H1 (cell line): ENCODE data around the gene DPP10. TPM values are rescaled to one million over a fixed set of nuclear protein-coding genes. Genes with fewer than 3 reads are reported as not detected.

ENCODE experiments used
- CTCF ChIA-PET: fragments of 300-600 bp; sonication (Branson Sonifier 250); formaldehyde crosslinking; loops from one replicate; lab custom pipeline; 2021; ENCODE audit not compliant: partially characterized antibody; lab: Charles Lee
- POLR2A ChIA-PET: fragments of 300-600 bp; sonication (Branson Sonifier 250); formaldehyde crosslinking; loops from one replicate; lab custom pipeline; 2021; ENCODE audit warnings: inconsistent platforms; ENCODE audit not compliant: partially characterized antibody; lab: Charles Lee
- DNase-seq, 2 experiments: peaks; one replicate each; pipeline versions ENCODE4 v3.0.0 to v3.0.0-alpha.2; 2010 to 2022; ENCODE audit warnings: low spot score in 2 of 2, low read depth in 1 of 2, mixed read lengths in 1 of 2
- FAIRE-seq: peaks from 2 replicates; lab custom pipeline; 2011; peaks lifted over from hg19 to GRCh38; lab: Jason Lieb, UNC
- H2AFZ ChIP-seq: 2 replicates; pipeline ENCODE4 v1.8.1; 2012; ENCODE audit warnings: low read length, inconsistent platforms
- H2AK5ac ChIP-seq: 2 replicates; pipeline ENCODE4 v1.6.1; 2013; ENCODE audit warnings: low read depth, low read length
- H2BK120ac ChIP-seq: replicated peaks from 2 replicates; pipeline ENCODE3; 2013; ENCODE audit warnings: low read depth, low read length, inconsistent platforms
- H2BK12ac ChIP-seq: 2 replicates; pipeline ENCODE4 v1.6.1; 2013; ENCODE audit warnings: low read depth, low read length
- H2BK15ac ChIP-seq: 2 replicates; pipeline ENCODE4 v1.6.1; 2013; ENCODE audit warnings: low read length
- H2BK20ac ChIP-seq: 2 replicates; pipeline ENCODE4 v1.6.1; 2013; ENCODE audit warnings: low read length
- H2BK5ac ChIP-seq: 2 replicates; pipeline ENCODE4 v1.6.1; 2013; ENCODE audit warnings: low read depth, low read length
- H3K14ac ChIP-seq: 2 replicates; pipeline ENCODE4 v1.6.1; 2013; ENCODE audit warnings: inconsistent platforms; ENCODE audit not compliant: insufficient read length
- H3K18ac ChIP-seq: 2 replicates; pipeline ENCODE4 v1.6.1; 2013; ENCODE audit warnings: low read length; ENCODE audit errors: extremely low read depth
- H3K23ac ChIP-seq: 2 replicates; pipeline ENCODE4 v1.6.1; 2013; ENCODE audit warnings: inconsistent platforms; ENCODE audit not compliant: insufficient read length
- H3K23me2 ChIP-seq: 2 replicates; pipeline ENCODE4 v1.6.1; 2013; ENCODE audit warnings: low read depth, low read length
- H3K27ac ChIP-seq: 2 replicates; pipeline ENCODE4 v1.6.1; 2011; ENCODE audit warnings: low read depth, low read length, inconsistent platforms
- H3K27me3 ChIP-seq, 4 experiments: replicated peaks in 1 of 4; 1 replicate in 1 of 4; 2 replicates in 3 of 4; pipeline versions ENCODE4 v1.6.1 to v1.8.1; 2011 to 2013; ENCODE audit warnings: low read length in 3 of 4, mild to moderate bottlenecking in 3 of 4, inconsistent platforms in 2 of 4, mixed read lengths in 2 of 4, moderate library complexity in 1 of 4; ENCODE audit not compliant: control insufficient read depth in 3 of 4, insufficient read depth in 3 of 4; ENCODE audit errors: extremely low read depth in 1 of 4
- H3K36me3 ChIP-seq, 4 experiments: 2 replicates each; pipeline versions ENCODE4 v1.6.1 to v1.8.1; 2011 to 2013; ENCODE audit warnings: mild to moderate bottlenecking in 4 of 4, low read length in 3 of 4, moderate library complexity in 2 of 4, control low read depth in 1 of 4, inconsistent platforms in 1 of 4; ENCODE audit not compliant: insufficient read depth in 4 of 4, control insufficient read depth in 2 of 4
- H3K4ac ChIP-seq: replicated peaks from 2 replicates; pipeline ENCODE3; 2013; ENCODE audit warnings: low read length, low read depth, mixed read lengths, inconsistent platforms; ENCODE audit not compliant: insufficient read length
- H3K4me1 ChIP-seq, 4 experiments: replicated peaks in 1 of 4; 1 replicate in 1 of 4; 2 replicates in 3 of 4; pipeline versions ENCODE4 v1.6.1 to v1.8.1; 2011 to 2013; ENCODE audit warnings: low read length in 3 of 4, inconsistent platforms in 2 of 4, mixed read lengths in 1 of 4; ENCODE audit not compliant: insufficient read depth in 4 of 4, control insufficient read depth in 3 of 4
- H3K4me2 ChIP-seq, 2 experiments: 2 replicates each; pipeline versions ENCODE4 v1.6.1 to v1.8.1; 2011 to 2013; ENCODE audit warnings: low read depth in 2 of 2, low read length in 2 of 2, control low read depth in 1 of 2, inconsistent platforms in 1 of 2, mild to moderate bottlenecking in 1 of 2; ENCODE audit not compliant: insufficient read depth in 1 of 2
- H3K4me3 ChIP-seq, 4 experiments: fragments of 200-600, 300-600 bp in 1 of 4; sonication (generic), shearing (Covaris generic), sonication (Bioruptor Twin) in 1 of 4; 2 replicates each; pipeline versions ENCODE4 v1.5.1 to v1.8.1; 2011 to 2016; ENCODE audit warnings: low read length in 4 of 4, low read depth in 3 of 4, control low read depth in 2 of 4, inconsistent platforms in 2 of 4, mild to moderate bottlenecking in 2 of 4, mixed read lengths in 1 of 4, moderate library complexity in 1 of 4; ENCODE audit not compliant: insufficient read depth in 2 of 4; ENCODE audit errors: extremely low read depth in 1 of 4
- H3K56ac ChIP-seq: replicated peaks from 2 replicates; pipeline ENCODE3; 2013; ENCODE audit warnings: low read depth, mild to moderate bottlenecking, mixed read lengths, low read length, inconsistent platforms; ENCODE audit not compliant: insufficient read length
- H3K79me1 ChIP-seq: 2 replicates; pipeline ENCODE4 v1.6.1; 2013; ENCODE audit warnings: low read depth, low read length, control low read depth
- H3K79me2 ChIP-seq, 2 experiments: 2 replicates each; pipeline versions ENCODE4 v1.6.1 to v1.8.1; 2012 to 2013; ENCODE audit warnings: low read length in 2 of 2, mild to moderate bottlenecking in 2 of 2, inconsistent platforms in 1 of 2; ENCODE audit not compliant: insufficient read depth in 2 of 2, control insufficient read depth in 1 of 2
- H3K9ac ChIP-seq, 4 experiments: replicated peaks in 1 of 4; 1 replicate in 1 of 4; 2 replicates in 3 of 4; pipeline versions ENCODE4 v1.6.1 to v1.8.1; 2011 to 2013; ENCODE audit warnings: low read depth in 3 of 4, low read length in 3 of 4, control low read depth in 2 of 4, mild to moderate bottlenecking in 2 of 4, moderate library complexity in 2 of 4, inconsistent platforms in 1 of 4; ENCODE audit errors: extremely low read depth in 1 of 4
- H3K9me3 ChIP-seq, 2 experiments: 2 replicates each; pipeline versions ENCODE4 v1.6.1 to v1.8.1; 2012 to 2013; ENCODE audit warnings: mild to moderate bottlenecking in 2 of 2, moderate library complexity in 2 of 2, control low read depth in 1 of 2, inconsistent platforms in 1 of 2, low read depth in 1 of 2, low read length in 1 of 2, mixed read lengths in 1 of 2; ENCODE audit not compliant: insufficient read depth in 2 of 2
- H4K20me1 ChIP-seq, 2 experiments: replicated peaks in 1 of 2; 2 replicates each; pipeline versions ENCODE3 to v1.8.1; 2011 to 2013; ENCODE audit warnings: inconsistent platforms in 2 of 2, low read length in 2 of 2, mild to moderate bottlenecking in 1 of 2; ENCODE audit not compliant: insufficient read depth in 2 of 2, control insufficient read depth in 1 of 2
- H4K5ac ChIP-seq: 2 replicates; pipeline ENCODE4 v1.6.1; 2013; ENCODE audit warnings: low read length, low read depth, mixed read lengths, inconsistent platforms; ENCODE audit not compliant: insufficient read length
- H4K8ac ChIP-seq: 2 replicates; pipeline ENCODE4 v1.8.0; 2013; ENCODE audit warnings: mild to moderate bottlenecking, moderate library complexity, low read length, inconsistent platforms; ENCODE audit not compliant: insufficient read depth; ENCODE audit errors: extremely low read depth
- H4K91ac ChIP-seq: replicated peaks from 2 replicates; pipeline ENCODE3; 2013; ENCODE audit warnings: low read length, mixed read lengths, inconsistent platforms; ENCODE audit not compliant: insufficient read length
- GABPA ChIP-seq: IDR thresholded peaks from 2 replicates; pipeline ENCODE4 v1.6.1; 2011; ENCODE audit warnings: mild to moderate bottlenecking, low read length, moderate library complexity, borderline replicate concordance; ENCODE audit not compliant: insufficient read depth
- NRF1 ChIP-seq: IDR thresholded peaks from 2 replicates; pipeline ENCODE4 v1.6.1; 2011; ENCODE audit warnings: mild to moderate bottlenecking, low read depth, low read length, improper control_type of control experiment
- POLR2AphosphoS5 ChIP-seq: IDR thresholded peaks from 2 replicates; pipeline ENCODE4 v1.6.1; 2011; ENCODE audit warnings: low read depth, low read length
- SIN3A ChIP-seq, 2 experiments: IDR thresholded peaks in 1 of 2; conservative IDR thresholded peaks in 1 of 2; 2 replicates each; pipeline ENCODE4 v1.6.1; 2011 to 2012; ENCODE audit warnings: low read length in 2 of 2, improper control_type of control experiment in 1 of 2, low read depth in 1 of 2, mild to moderate bottlenecking in 1 of 2
- SP2 ChIP-seq: IDR thresholded peaks from 2 replicates; pipeline ENCODE4 v1.6.1; 2012; ENCODE audit warnings: mild to moderate bottlenecking, low read length, inconsistent platforms
- SP4 ChIP-seq: IDR thresholded peaks from 2 replicates; pipeline ENCODE4 v1.6.1; 2012; ENCODE audit warnings: low read length, inconsistent platforms
- WGBS, 2 experiments: shearing (Covaris generic) in 1 of 2; methylation state at CpG; one replicate each; pipeline versions ENCODE4 v1.1.6 to v1.1.7; 2013 to 2015; ENCODE audit warnings: low lambda C conversion rate in 2 of 2, mixed read lengths in 2 of 2, inconsistent platforms in 1 of 2, low coverage in 1 of 2, missing lambda C conversion rate in 1 of 2; ENCODE audit not compliant: insufficient replicate concordance in 2 of 2, insufficient coverage in 1 of 2, insufficient read length in 1 of 2; ENCODE audit errors: extremely low coverage in 1 of 2, missing lambda C conversion rate in 1 of 2; 5-methylcytosine and 5-hydroxymethylcytosine counted together
- polyA plus RNA-seq, 7 experiments: library from polyadenylated mRNA; depleted of rRNA in 3 of 7; stranded (reverse) in 5 of 7; unstranded in 2 of 7; fragments of >200 nt in 5 of 7; fragments of 200-250 nt in 2 of 7; gene quantifications; 1 replicate in 5 of 7; 2 replicates in 1 of 7; 4 replicates in 1 of 7; pipeline versions ENCODE4 v1.2.1 to v1.2.3, GENCODE V29; 2011 to 2013; ENCODE audit warnings: missing spikeins in 2 of 7, mixed read lengths in 2 of 7
- total RNA-seq: library from RNA; stranded (reverse); fragmentation: NEBNext Ultra II Directional; extraction: Animal tissue kit (Norgen Biotek cat#: 25700); gene quantifications from 2 replicates; pipeline ENCODE4 v1.2.1, GENCODE V29; 2021

Gene DPP10
- total and polyA plus RNA-seq, 2 of the 8 experiments (the other 6 are each of a cell fraction or from before 2014, with no cell fraction given), result 3.3 to 7.2 TPM

- no peak overlapping the region for H2BK15ac ChIP-seq
- no peak for DNase-seq
- no peak overlapping the region for H3K14ac ChIP-seq
- POLR2A ChIA-PET, result no interaction called here
- no peaks in the 10 kb centered on the region for H3K79me2 ChIP-seq
- no peak overlapping the region for H2BK120ac ChIP-seq
- no peak overlapping the region for H3K23ac ChIP-seq
- H2BK20ac ChIP-seq, result no peak overlapping the region
- no peaks in the 10 kb centered on the region for H3K23me2 ChIP-seq
- H3K4ac ChIP-seq, result no peak overlapping the region
- H2BK5ac ChIP-seq, result no peak overlapping the region
- H2AFZ ChIP-seq, result no peak overlapping the region
- no peaks in the 10 kb centered on the region for H4K20me1 ChIP-seq
- H3K27me3 ChIP-seq, result no peaks in the 10 kb centered on the region
- no peak for FAIRE-seq
- CTCF ChIA-PET, result no interaction called here
- H4K91ac ChIP-seq, result no peak overlapping the region
- no peaks in the 10 kb centered on the region for H3K4me1 ChIP-seq
- H3K27ac ChIP-seq, result no peak overlapping the region
- no peak overlapping the region for H2BK12ac ChIP-seq
- no peak overlapping the region for H3K4me3 ChIP-seq
- no peak overlapping the region for H3K9ac ChIP-seq
- H3K9me3 ChIP-seq, result no peaks in the 10 kb centered on the region
- no peaks in the 10 kb centered on the region for H3K79me1 ChIP-seq
- no peak overlapping the region for H3K56ac ChIP-seq
- no peak overlapping the region for H3K4me2 ChIP-seq
- H4K5ac ChIP-seq, result no peak overlapping the region
- no peak overlapping the region for H2AK5ac ChIP-seq
- no peaks in the 10 kb centered on the region for H3K36me3 ChIP-seq
- WGBS, 2 experiments, result 62% methylated on average over 1 of the region's 1 CpG; no CpG with 5 or more reads in 1 of the 2 experiments
- no peak overlapping the region for H4K8ac ChIP-seq
- H3K18ac ChIP-seq, result no peak overlapping the region
- TF ChIP-seq SP4, result no peak
- TF ChIP-seq SP2, result no peak
- TF ChIP-seq SIN3A (conservative IDR thresholded peaks at IDR 0.05 in 1 of 2, IDR thresholded peaks at IDR 0.05 in 1 of 2; ENCODE audit: low read depth in 1 of 2, low read length in 2 of 2), result no peak
- no peak for TF ChIP-seq POLR2AphosphoS5
- no peak for TF ChIP-seq NRF1
- no peak for TF ChIP-seq GABPA
Measured at GRCh38 chr2:115077626-115078025, 635.2 kb downstream of the DPP10 start.
